ENCODE measurements around the gene BCR. TPM values are rescaled to one million over a fixed set of nuclear protein-coding genes. Genes with fewer than 3 reads are reported as not detected.

Gene BCR
- total RNA-seq, 1 donor from 2014 or later: 57.2 TPM

GRCh38 chr22:23351321-23351720, 171.0 kb downstream of the BCR start:
- no peak for ATAC-seq
- Histone ChIP-seq H3K27me3 (ENCODE audit: low read depth) (peaks cover 9% of the 10 kb centered on the region), H3K4me3 (no peak overlapping the region), H3K4me1 (no peaks in the 10 kb centered on the region), H3K27ac (no peak overlapping the region), H3K36me3 (no peaks in the 10 kb centered on the region), H3K9me3 (no peaks in the 10 kb centered on the region)
- intact Hi-C loops (cut with DNase I): no loop called here
- DNase-seq: no peak
- TF ChIP-seq CTCF (IDR thresholded peaks at IDR 0.05): no peak

GRCh38 chr22:23353004-23353403, 172.7 kb downstream of the BCR start:
- no peak overlapping the region for H3K27ac ChIP-seq
- no peak overlapping the region for H3K4me3 ChIP-seq
- H3K27me3 ChIP-seq (ENCODE audit: low read depth): peaks cover 9% of the 10 kb centered on the region
- intact Hi-C loops (cut with DNase I): no loop called here
- H3K36me3 ChIP-seq: no peaks in the 10 kb centered on the region
- ATAC-seq (no peak), DNase-seq (no peak)
- H3K4me1 ChIP-seq: no peaks in the 10 kb centered on the region
- no peak for TF ChIP-seq CTCF (IDR thresholded peaks at IDR 0.05)
- no peaks in the 10 kb centered on the region for H3K9me3 ChIP-seq

- no peak overlapping the region for H3K27ac ChIP-seq
- no peaks in the 10 kb centered on the region for H3K9me3 ChIP-seq
- no peak for DNase-seq
- no peak overlapping the region for H3K4me3 ChIP-seq
- H3K4me1 ChIP-seq: no peaks in the 10 kb centered on the region
- intact Hi-C loops (cut with DNase I): no loop called here
- no peaks in the 10 kb centered on the region for H3K36me3 ChIP-seq
- no peak for TF ChIP-seq CTCF (IDR thresholded peaks at IDR 0.05)
- H3K27me3 ChIP-seq (ENCODE audit: low read depth): peaks cover 9% of the 10 kb centered on the region
- no peak for ATAC-seq
Measured at GRCh38 chr22:23353696-23354095, 173.4 kb downstream of the BCR start.

- H3K36me3 ChIP-seq: no peaks in the 10 kb centered on the region
- no peak for ATAC-seq
- intact Hi-C loops (cut with DNase I): no loop called here
Measured at GRCh38 chr22:23356094-23356493, 175.8 kb downstream of the BCR start.

GRCh38 chr22:23357053-23357452, 176.7 kb downstream of the BCR start:
- no peak overlapping the region for H3K4me3 ChIP-seq
- ATAC-seq (no peak), DNase-seq (no peak)
- intact Hi-C loops (cut with DNase I): no loop called here
- no peaks in the 10 kb centered on the region for H3K9me3 ChIP-seq
- peaks cover under 1% of the 10 kb centered on the region for H3K27me3 ChIP-seq (ENCODE audit: low read depth)
- no peak for TF ChIP-seq CTCF (IDR thresholded peaks at IDR 0.05)
- H3K36me3 ChIP-seq: no peaks in the 10 kb centered on the region
- H3K4me1 ChIP-seq: no peaks in the 10 kb centered on the region
- no peak overlapping the region for H3K27ac ChIP-seq

More at GRCh38 chr22:23356094-23356493, 175.8 kb downstream of the BCR start:
- TF ChIP-seq CTCF (IDR thresholded peaks at IDR 0.05): no peak
- Histone ChIP-seq H3K4me3 (no peak overlapping the region), H3K4me1 (no peaks in the 10 kb centered on the region), H3K27me3 (ENCODE audit: low read depth) (peaks cover 9% of the 10 kb centered on the region), H3K9me3 (no peaks in the 10 kb centered on the region), H3K27ac (no peak overlapping the region)
- DNase-seq: no peak
